Suppressor macrophage treated with lipopolysaccharide for 4 hours (primary cell): ENCODE results near the gene RHO.

Experiments
- DNase-seq: peaks from one replicate; pipeline ENCODE4 v3.0.0-alpha.2; 2020

Gene RHO

DNA sequence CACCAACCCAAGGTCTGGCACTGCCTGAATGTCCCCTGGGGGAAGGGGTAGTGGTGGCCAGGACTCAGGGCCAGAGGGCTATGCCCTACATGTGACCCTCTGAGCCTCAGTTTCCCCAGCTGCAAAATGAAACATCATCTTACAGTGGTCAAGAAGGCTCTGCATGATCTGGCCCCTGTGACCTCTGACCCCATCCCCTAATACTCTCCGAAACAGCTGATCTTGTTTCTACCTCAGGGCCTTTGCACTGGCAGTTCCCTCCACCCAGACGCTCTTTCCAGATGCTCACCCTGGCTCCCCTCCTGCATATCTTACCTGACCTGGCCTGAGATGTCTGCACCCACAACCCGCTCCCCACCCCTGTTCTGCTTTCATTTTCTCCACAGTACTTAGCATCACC, 56.2 kb downstream of the RHO start:
- no peak for DNase-seq
